Activated CD4-positive, alpha-beta T cell treated with anti-CD3 and anti-CD28 coated beads for 1 hour (primary cell): ENCODE results near the gene LIG4.

Experiments used
- DNase-seq: peaks from one replicate; pipeline ENCODE4 v3.0.0-alpha.2; 2020

LIG4 gene

GRCh38 chr13:108193806-108194205 lies 21.5 kb downstream of the LIG4 start:
- no peak for DNase-seq

GRCh38 chr13:108190897-108191296 lies 24.4 kb downstream of the LIG4 start:
- DNase-seq: no peak

- no peak for DNase-seq
Measured at GRCh38 chr13:108188260-108188659, 27.1 kb downstream of the LIG4 start.

- DNase-seq: no peak
Measured at GRCh38 chr13:108185223-108185622, 30.1 kb downstream of the LIG4 start.

- no peak for DNase-seq
Measured at GRCh38 chr13:108182652-108183051, 32.7 kb downstream of the LIG4 start.

- DNase-seq: no peak
Measured at GRCh38 chr13:108178078-108178477, 37.3 kb downstream of the LIG4 start.

- DNase-seq: peak; percentile 25
Measured at GRCh38 chr13:108176685-108177274, 38.6 kb downstream of the LIG4 start.

GRCh38 chr13:108168929-108169328 lies 46.4 kb downstream of the LIG4 start:
- DNase-seq: no peak

GRCh38 chr13:108166078-108166477 lies 49.3 kb downstream of the LIG4 start:
- no peak for DNase-seq

GRCh38 chr13:108158746-108159145 lies 56.6 kb downstream of the LIG4 start:
- DNase-seq: no peak
